Sigmoid colon (tissue), 7 donors: ENCODE data around the gene SPATC1L. TPM values are rescaled to one million over a fixed set of nuclear protein-coding genes. Genes with fewer than 3 reads are reported as not detected.
A peak's percentile ranks its signal among the peaks of the same experiment; 100 is the strongest.
"Not testable (repeated sequence)": the region's sequence is repeated elsewhere in the genome, so short reads cannot be mapped to it uniquely, and the experiment has no call there.

Source experiments
- DNase-seq: peaks from one replicate; pipeline ENCODE4 v3.0.0-alpha.2; 2019
- H3K27ac ChIP-seq, 4 donors: fragments of 200-600 bp; sonication (generic); one replicate each; pipeline ENCODE4 v1.5.1; 2016 to 2019; ENCODE audit warnings: mild to moderate bottlenecking in 1 of 4
- H3K27me3 ChIP-seq, 3 donors: fragments of 200-600 bp; sonication (generic); one replicate each; pipeline ENCODE4 v1.5.1; 2019; ENCODE audit warnings: mild to moderate bottlenecking in 1 of 3
- H3K36me3 ChIP-seq, 4 donors: fragments of 200-600 bp; sonication (generic); one replicate each; pipeline ENCODE4 v1.5.1; 2016 to 2019
- H3K4me1 ChIP-seq, 4 donors: fragments of 200-600 bp; sonication (generic); one replicate each; pipeline ENCODE4 v1.5.1; 2017 to 2019
- H3K4me3 ChIP-seq, 4 donors: fragments of 200-600 bp; sonication (generic); one replicate each; pipeline ENCODE4 v1.5.1; 2017 to 2019; ENCODE audit warnings: mild to moderate bottlenecking in 2 of 4, moderate library complexity in 1 of 4
- H3K9me3 ChIP-seq, 4 donors: fragments of 200-600 bp in 3 of 4; sonication (generic) in 3 of 4; one replicate each; pipeline versions ENCODE4 v1.5.1 to v1.6.1; 2013 to 2019
- CTCF ChIP-seq, 4 experiments: fragments of 450-650 bp in 3 of 4; fragments of 200-600 bp in 1 of 4; IDR thresholded peaks; one replicate each; pipeline ENCODE4 v1.5.1; 2016 to 2019; ENCODE audit warnings: antibody characterized with exemption in 4 of 4, mild to moderate bottlenecking in 3 of 4, moderate library complexity in 2 of 4
- EP300 ChIP-seq, 4 donors: sonication (generic); formaldehyde crosslinking; IDR thresholded peaks; one replicate each; pipeline ENCODE4 v1.6.1; 2017; ENCODE audit warnings: antibody characterized with exemption in 4 of 4
- POLR2A ChIP-seq, 2 donors: fragments of 450-650 bp; IDR thresholded peaks; one replicate each; pipeline ENCODE4 v1.6.1; 2016; ENCODE audit warnings: antibody characterized with exemption in 2 of 2, mild to moderate bottlenecking in 2 of 2, moderate library complexity in 2 of 2
- POLR2AphosphoS5 ChIP-seq, 4 donors: sonication (generic); formaldehyde crosslinking; IDR thresholded peaks; one replicate each; pipeline ENCODE4 v1.6.1; 2017; ENCODE audit warnings: antibody characterized with exemption in 4 of 4
- WGBS, 2 donors: extraction: QIAGEN DNeasy Blood & Tissue Kit; methylation state at CpG; one replicate each; pipeline ENCODE4 v1.1.7; 2013; 5-methylcytosine and 5-hydroxymethylcytosine counted together
- intact Hi-C: fragments of 100-400 bp; cut with DNase I; formaldehyde crosslinking; loops from one replicate; pipeline ENCODE4 v1.15.1; 2023
- polyA plus RNA-seq, 3 donors: library from polyadenylated mRNA; stranded (reverse); fragments of 200-250 nt; gene quantifications; one replicate each; pipeline ENCODE4 v1.2.3, GENCODE V29; 2013
- total RNA-seq, 4 donors: library from RNA; depleted of rRNA; stranded (reverse); fragments of >200 nt; gene quantifications; one replicate each; pipeline ENCODE4 v1.1.0, GENCODE V29; 2016
- donor health status: healthy with polysubstance abuse.
- donor health status: Bipolar disorder and iron deficiency.
- donor health status: healthy.

SPATC1L gene
- total and polyA plus RNA-seq, 7 donors: 0.95 to 18.3 (median 7.8) TPM

- intact Hi-C loops: no loop called here
- no peak for DNase-seq
- Histone ChIP-seq H3K27ac (peak overlapping the region in 1 of 4 donors; percentile 69), H3K4me3 (no peak overlapping the region), H3K4me1 (peaks cover 0 to 31% (median 28%) of the 10 kb centered on the region in 4 donors), H3K9me3 (no peaks in the 10 kb centered on the region), H3K36me3 (peaks cover 0 to 31% (median 0%) of the 10 kb centered on the region in 4 donors), H3K27me3 (peaks cover 0 to 9% (median 0%) of the 10 kb centered on the region in 3 donors)
- no peak for TF ChIP-seq CTCF (IDR thresholded peaks at IDR 0.05)
- TF ChIP-seq EP300 (IDR thresholded peaks at IDR 0.05): no peak
- no peak for TF ChIP-seq POLR2AphosphoS5 (IDR thresholded peaks at IDR 0.05)
- TF ChIP-seq POLR2A (IDR thresholded peaks at IDR 0.05): no peak
- 91 to 94% methylated on average over 8 of the region's 8 CpGs for WGBS, 2 donors
These were observed 3.0 kb upstream of the SPATC1L start for GRCh38 chr21:46187261-46187660.

GRCh38 chr21:46185716-46186115 lies 1.5 kb upstream of the SPATC1L start:
- Histone ChIP-seq H3K4me1 (peaks cover 0 to 31% (median 26%) of the 10 kb centered on the region in 4 donors), H3K36me3 (peaks cover 0 to 17% (median 0%) of the 10 kb centered on the region in 4 donors), H3K9me3 (no peaks in the 10 kb centered on the region), H3K4me3 (peak overlapping the region in 1 of 4 donors; percentile 73), H3K27ac (peak overlapping the region; percentile 75 to 95 (median 80)), H3K27me3 (peaks cover 0 to 9% (median 0%) of the 10 kb centered on the region in 3 donors)
- no peak for DNase-seq
- intact Hi-C loops: no loop called here
- no peak for TF ChIP-seq EP300 (IDR thresholded peaks at IDR 0.05)
- TF ChIP-seq CTCF (IDR thresholded peaks at IDR 0.05): no peak
- no peak for TF ChIP-seq POLR2AphosphoS5 (IDR thresholded peaks at IDR 0.05)
- no peak for TF ChIP-seq POLR2A (IDR thresholded peaks at IDR 0.05)
- 81% methylated on average over 7 of the region's 7 CpGs for WGBS, 2 donors

- no peaks in the 10 kb centered on the region for H3K9me3 ChIP-seq
- intact Hi-C loops: loop anchor here (5.0 kb wide), 1 partner anchor 43 kb away; no protein-coding TSS in a partner anchor
- H3K4me3 ChIP-seq: peak overlapping the region; percentile 18 to 73 (median 46)
- H3K27me3 ChIP-seq: peaks cover 0 to 9% (median 0%) of the 10 kb centered on the region in 3 donors
- 10 to 42% methylated on average over 30 of the region's 30 CpGs for WGBS, 2 donors
- H3K36me3 ChIP-seq: peaks cover 0 to 9% (median 0%) of the 10 kb centered on the region in 4 donors
- DNase-seq: peak; percentile 94
- TF ChIP-seq POLR2A (IDR thresholded peaks at IDR 0.05): no peak
- TF ChIP-seq EP300 (IDR thresholded peaks at IDR 0.05): no peak
- peak in 3 of 4 donors; percentile 7 to 61 (median 44) for TF ChIP-seq POLR2AphosphoS5 (IDR thresholded peaks at IDR 0.05)
- peak overlapping the region; percentile 75 to 95 (median 80) for H3K27ac ChIP-seq
- peaks cover 0 to 30% (median 24%) of the 10 kb centered on the region in 4 donors for H3K4me1 ChIP-seq
These were observed 631 bp upstream of the SPATC1L start for GRCh38 chr21:46184625-46185555.

GRCh38 chr21:46183337-46183909 lies 836 bp downstream of the SPATC1L start:
- H3K27ac ChIP-seq: peak overlapping the region in 2 of 4 donors; percentile 71 to 74
- DNase-seq: not testable (repeated sequence)

GRCh38 chr21:46182548-46183336 lies 1.5 kb downstream of the SPATC1L start:
- peak; percentile 71 for DNase-seq
- Histone ChIP-seq H3K27ac (peak overlapping the region in 1 of 4 donors; percentile 39), H3K4me1 (peaks cover 0 to 13% (median 9%) of the 10 kb centered on the region in 4 donors), H3K9me3 (no peaks in the 10 kb centered on the region), H3K36me3 (no peaks in the 10 kb centered on the region), H3K4me3 (no peak overlapping the region), H3K27me3 (peaks cover 0 to 9% (median 0%) of the 10 kb centered on the region in 3 donors)
- 89 to 92% methylated on average over 44 of the region's 44 CpGs for WGBS, 2 donors
- intact Hi-C loops: loop anchor here (5.0 kb wide), 1 partner anchor 40 kb away; no protein-coding TSS in a partner anchor
- TF ChIP-seq POLR2AphosphoS5 (IDR thresholded peaks at IDR 0.05): no peak
- TF ChIP-seq EP300 (IDR thresholded peaks at IDR 0.05): no peak
- no peak for TF ChIP-seq CTCF (IDR thresholded peaks at IDR 0.05)
- TF ChIP-seq POLR2A (IDR thresholded peaks at IDR 0.05): no peak

More at GRCh38 chr21:46183337-46183909, 836 bp downstream of the SPATC1L start:
- H3K4me3 ChIP-seq: peak overlapping the region in 2 of 4 donors; percentile 52 to 73
- intact Hi-C loops: loop anchor here (5.0 kb wide), 1 partner anchor 41 kb away; no protein-coding TSS in a partner anchor
- not testable (repeated sequence) for H3K9me3 ChIP-seq, H3K27me3 ChIP-seq, H3K36me3 ChIP-seq
- 37 to 48% methylated on average over 8 of the region's 13 CpGs for WGBS, 2 donors
- H3K4me1 ChIP-seq: peaks cover 0 to 16% (median 12%) of the 10 kb centered on the region in 4 donors
